Vagina (tissue), 2 donors: ENCODE measurements around the gene SELENOF.

Experiments used
- POLR2A ChIP-seq, 2 donors: fragments of 450-650 bp; IDR thresholded peaks; one replicate each; pipeline ENCODE4 v1.6.1; 2017; ENCODE audit warnings: antibody characterized with exemption in 2 of 2, mild to moderate bottlenecking in 2 of 2, moderate library complexity in 2 of 2
- POLR2AphosphoS5 ChIP-seq, 2 donors: sonication (generic); formaldehyde crosslinking; IDR thresholded peaks; one replicate each; pipeline ENCODE4 v1.9.0; 2017; ENCODE audit warnings: antibody characterized with exemption in 2 of 2, mild to moderate bottlenecking in 2 of 2, low read depth in 1 of 2; ENCODE audit not compliant: insufficient read depth in 1 of 2
- TF ChIP-seq, protein P1 (sequence below), 3 experiments: fragments of 450-650 bp in 2 of 3; fragments of 200-600 bp in 1 of 3; sonication (generic) in 1 of 3; IDR thresholded peaks; one replicate each; pipeline ENCODE4 v1.5.1; 2017 to 2019; ENCODE audit warnings: antibody characterized with exemption in 3 of 3, mild to moderate bottlenecking in 2 of 3, moderate library complexity in 2 of 3

- TF ChIP-seq, protein P1, sequence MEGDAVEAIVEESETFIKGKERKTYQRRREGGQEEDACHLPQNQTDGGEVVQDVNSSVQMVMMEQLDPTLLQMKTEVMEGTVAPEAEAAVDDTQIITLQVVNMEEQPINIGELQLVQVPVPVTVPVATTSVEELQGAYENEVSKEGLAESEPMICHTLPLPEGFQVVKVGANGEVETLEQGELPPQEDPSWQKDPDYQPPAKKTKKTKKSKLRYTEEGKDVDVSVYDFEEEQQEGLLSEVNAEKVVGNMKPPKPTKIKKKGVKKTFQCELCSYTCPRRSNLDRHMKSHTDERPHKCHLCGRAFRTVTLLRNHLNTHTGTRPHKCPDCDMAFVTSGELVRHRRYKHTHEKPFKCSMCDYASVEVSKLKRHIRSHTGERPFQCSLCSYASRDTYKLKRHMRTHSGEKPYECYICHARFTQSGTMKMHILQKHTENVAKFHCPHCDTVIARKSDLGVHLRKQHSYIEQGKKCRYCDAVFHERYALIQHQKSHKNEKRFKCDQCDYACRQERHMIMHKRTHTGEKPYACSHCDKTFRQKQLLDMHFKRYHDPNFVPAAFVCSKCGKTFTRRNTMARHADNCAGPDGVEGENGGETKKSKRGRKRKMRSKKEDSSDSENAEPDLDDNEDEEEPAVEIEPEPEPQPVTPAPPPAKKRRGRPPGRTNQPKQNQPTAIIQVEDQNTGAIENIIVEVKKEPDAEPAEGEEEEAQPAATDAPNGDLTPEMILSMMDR (IDR thresholded peaks at IDR 0.05), result no peak
- TF ChIP-seq POLR2A (IDR thresholded peaks at IDR 0.05) (no peak), POLR2AphosphoS5 (IDR thresholded peaks at IDR 0.05; ENCODE audit: insufficient read depth in 1 of 2, low read depth in 1 of 2) (no peak)
Measured at GRCh38 chr1:86858524-86859261, 55.2 kb downstream of the SELENOF start.
